Fibroblast of lung (primary cell): ENCODE measurements around the gene CACTIN. TPM values are rescaled to one million over a fixed set of nuclear protein-coding genes. Genes with fewer than 3 reads are reported as not detected.

Experiments
- DNase-seq, 2 donors: peaks; one replicate each; pipeline versions ENCODE4 v3.0.0 to v3.0.0-alpha.2; 2010; ENCODE audit warnings: low read depth in 2 of 2
- H2AFZ ChIP-seq: 2 replicates; pipeline ENCODE4 v1.5.1; 2012; ENCODE audit warnings: low read length, control low read depth, inconsistent platforms
- H3K27ac ChIP-seq: 2 replicates; pipeline ENCODE4 v1.5.1; 2011; ENCODE audit warnings: low read length, control low read depth; ENCODE audit not compliant: insufficient read depth
- H3K27me3 ChIP-seq: 2 replicates; pipeline ENCODE4 v1.5.1; 2011; ENCODE audit warnings: mild to moderate bottlenecking, low read length; ENCODE audit not compliant: control insufficient read depth, insufficient read depth
- H3K36me3 ChIP-seq: 2 replicates; pipeline ENCODE4 v1.5.1; 2011; ENCODE audit warnings: low read length; ENCODE audit not compliant: control insufficient read depth, insufficient read depth
- H3K4me1 ChIP-seq: 2 replicates; pipeline ENCODE4 v1.5.1; 2011; ENCODE audit warnings: low read length; ENCODE audit not compliant: control insufficient read depth, insufficient read depth; ENCODE audit errors: extremely low read depth
- H3K4me2 ChIP-seq: 2 replicates; pipeline ENCODE4 v1.5.1; 2011; ENCODE audit warnings: low read length, control low read depth; ENCODE audit not compliant: insufficient read depth; ENCODE audit errors: extremely low read depth
- H3K4me3 ChIP-seq, 4 experiments: fragments of 200-600 bp in 1 of 4; sonication (generic) in 1 of 4; replicated peaks in 1 of 4; 2 replicates each; pipeline ENCODE4 v1.5.1; 2011 to 2016; ENCODE audit warnings: low read length in 4 of 4, low read depth in 3 of 4, mild to moderate bottlenecking in 3 of 4, control low read depth in 2 of 4, inconsistent platforms in 1 of 4, mixed read lengths in 1 of 4; ENCODE audit not compliant: insufficient read depth in 1 of 4; ENCODE audit errors: control extremely low read depth in 1 of 4
- H3K79me2 ChIP-seq: 2 replicates; pipeline ENCODE4 v1.5.1; 2012; ENCODE audit warnings: mild to moderate bottlenecking, low read length, inconsistent platforms; ENCODE audit not compliant: control insufficient read depth, insufficient read depth
- H3K9ac ChIP-seq: 2 replicates; pipeline ENCODE4 v1.5.1; 2011; ENCODE audit warnings: mild to moderate bottlenecking, low read length, control low read depth; ENCODE audit not compliant: insufficient read depth
- H3K9me3 ChIP-seq: 2 replicates; pipeline ENCODE4 v1.5.1; 2012; ENCODE audit warnings: low read depth, low read length; ENCODE audit not compliant: control insufficient read depth, insufficient read depth
- H4K20me1 ChIP-seq: 2 replicates; pipeline ENCODE4 v1.5.1; 2011; ENCODE audit warnings: low read length; ENCODE audit not compliant: control insufficient read depth, insufficient read depth; ENCODE audit errors: extremely low read depth
- CTCF ChIP-seq, 2 donors: IDR thresholded peaks in 1 of 2; conservative IDR thresholded peaks in 1 of 2; 1 replicate in 1 of 2; 2 replicates in 1 of 2; pipeline ENCODE4 v1.5.1; 2011 to 2012; ENCODE audit warnings: low read length in 2 of 2, control low read depth in 1 of 2, inconsistent platforms in 1 of 2, low read depth in 1 of 2, mild to moderate bottlenecking in 1 of 2
- EZH2 ChIP-seq: IDR thresholded peaks from 2 replicates; pipeline ENCODE4 v1.5.1; 2012; ENCODE audit warnings: low read length, control low read depth, mild to moderate bottlenecking; ENCODE audit errors: missing control alignments
- polyA plus RNA-seq, 2 donors: library from polyadenylated mRNA; depleted of rRNA in 1 of 2; stranded (reverse) in 1 of 2; unstranded in 1 of 2; fragments of >200 nt; gene quantifications; 2 replicates each; pipeline ENCODE4 v1.2.1, GENCODE V29; 2011 to 2012; ENCODE audit warnings: missing spikeins in 1 of 2
- total RNA-seq: library from RNA; depleted of rRNA; stranded (reverse); fragments of >200 nt; gene quantifications from 2 replicates; pipeline ENCODE4 v1.2.1, GENCODE V29; 2014

Gene CACTIN
- total and polyA plus RNA-seq, 2 donors (not counting 1 experiment from before 2014, with no cell fraction given), result 6.7 to 19.7 TPM

- no peak overlapping the region for H3K27ac ChIP-seq
- H2AFZ ChIP-seq, result no peak overlapping the region
- H3K4me2 ChIP-seq, result no peak overlapping the region
- H3K4me1 ChIP-seq, result no peaks in the 10 kb centered on the region
- no peak overlapping the region for H3K4me3 ChIP-seq
- no peaks in the 10 kb centered on the region for H3K79me2 ChIP-seq
- DNase-seq, result no peak
- H3K9ac ChIP-seq, result no peak overlapping the region
- no peaks in the 10 kb centered on the region for H3K36me3 ChIP-seq
- peaks cover 10% of the 10 kb centered on the region for H3K27me3 ChIP-seq
- H4K20me1 ChIP-seq, result no peaks in the 10 kb centered on the region
- no peaks in the 10 kb centered on the region for H3K9me3 ChIP-seq
- TF ChIP-seq CTCF (conservative IDR thresholded peaks at IDR 0.05 in 1 of 2, IDR thresholded peaks at IDR 0.05 in 1 of 2; ENCODE audit: low read depth in 1 of 2, low read length in 2 of 2) (no peak), EZH2 (no peak)
Observed at GRCh38 chr19:3589439-3589838, 37.2 kb downstream of the CACTIN start.

GRCh38 chr19:3586707-3587346 lies 39.8 kb downstream of the CACTIN start:
- Histone ChIP-seq H2AFZ (no peak overlapping the region), H3K79me2 (no peaks in the 10 kb centered on the region), H3K27me3 (peaks cover 10% of the 10 kb centered on the region), H3K9me3 (no peaks in the 10 kb centered on the region), H3K36me3 (no peaks in the 10 kb centered on the region), H3K27ac (no peak overlapping the region), H3K4me3 (no peak overlapping the region), H3K9ac (no peak overlapping the region), H3K4me1 (no peaks in the 10 kb centered on the region), H3K4me2 (no peak overlapping the region), H4K20me1 (no peaks in the 10 kb centered on the region)
- no peak for TF ChIP-seq CTCF (conservative IDR thresholded peaks at IDR 0.05 in 1 of 2, IDR thresholded peaks at IDR 0.05 in 1 of 2; ENCODE audit: low read depth in 1 of 2, low read length in 2 of 2)
- no peak for TF ChIP-seq EZH2
- no peak for DNase-seq

- no peak for DNase-seq
- Histone ChIP-seq H3K9me3 (no peaks in the 10 kb centered on the region), H3K36me3 (no peaks in the 10 kb centered on the region), H3K4me3 (no peak overlapping the region), H3K4me2 (no peak overlapping the region), H3K27ac (no peak overlapping the region), H2AFZ (no peak overlapping the region), H4K20me1 (no peaks in the 10 kb centered on the region), H3K79me2 (no peaks in the 10 kb centered on the region), H3K27me3 (peaks cover 10% of the 10 kb centered on the region), H3K9ac (no peak overlapping the region), H3K4me1 (no peaks in the 10 kb centered on the region)
- TF ChIP-seq CTCF (conservative IDR thresholded peaks at IDR 0.05 in 1 of 2, IDR thresholded peaks at IDR 0.05 in 1 of 2; ENCODE audit: low read depth in 1 of 2, low read length in 2 of 2) (peak; percentile 29 to 52), EZH2 (no peak)
Observed at GRCh38 chr19:3586127-3586626, 40.4 kb downstream of the CACTIN start.
